BE2C (cell line): ENCODE results near the gene MOB3B.

ENCODE experiments used
- DNase-seq: peaks from one replicate; pipeline ENCODE4 v3.0.0-alpha.2; 2020
- H3K27me3 ChIP-seq: fragments of 250-450 bp; sonication (Bioruptor Pico); 2 replicates; pipeline ENCODE4 v1.5.1; 2020; ENCODE audit warnings: mild to moderate bottlenecking
- H3K36me3 ChIP-seq: fragments of 250-450 bp; sonication (Bioruptor Pico); 2 replicates; pipeline ENCODE4 v1.5.1; 2020; ENCODE audit warnings: mild to moderate bottlenecking
- H3K4me1 ChIP-seq: fragments of 250-450 bp; sonication (Bioruptor Pico); 2 replicates; pipeline ENCODE4 v1.5.1; 2020
- H3K4me3 ChIP-seq: 2 replicates; pipeline ENCODE4 v1.5.1; 2011; ENCODE audit warnings: low read depth, low read length
- H3K9me3 ChIP-seq: fragments of 250-450 bp; sonication (Bioruptor Pico); 2 replicates; pipeline ENCODE4 v1.5.1; 2020
- CTCF ChIP-seq: IDR thresholded peaks from 2 replicates; pipeline ENCODE4 v1.5.1; 2012; ENCODE audit warnings: mild to moderate bottlenecking, low read depth, low read length

Gene MOB3B

GRCh38 chr9:27331393-27331792, 198.2 kb downstream of the MOB3B start:
- Histone ChIP-seq H3K4me1 (peaks cover 3% of the 10 kb centered on the region; the same call in 1 of the 2 replicates), H3K36me3 (no peaks in the 10 kb centered on the region), H3K4me3 (no peak overlapping the region), H3K27me3 (no peaks in the 10 kb centered on the region), H3K9me3 (no peaks in the 10 kb centered on the region)
- no peak for DNase-seq
- TF ChIP-seq CTCF, result no peak

- Histone ChIP-seq H3K4me1 (peaks cover 3% of the 10 kb centered on the region; the same call in 1 of the 2 replicates), H3K36me3 (no peaks in the 10 kb centered on the region), H3K9me3 (no peaks in the 10 kb centered on the region), H3K4me3 (no peak overlapping the region), H3K27me3 (no peaks in the 10 kb centered on the region)
- no peak for TF ChIP-seq CTCF
- no peak for DNase-seq
These were observed 200.3 kb downstream of the MOB3B start for GRCh38 chr9:27329291-27329690.

GRCh38 chr9:27328483-27328882, 201.1 kb downstream of the MOB3B start:
- H3K36me3 ChIP-seq, result no peaks in the 10 kb centered on the region
- H3K4me3 ChIP-seq, result no peak overlapping the region
- peaks cover 3% of the 10 kb centered on the region; the same call in 1 of the 2 replicates for H3K4me1 ChIP-seq
- DNase-seq, result no peak
- H3K9me3 ChIP-seq, result no peaks in the 10 kb centered on the region
- TF ChIP-seq CTCF, result no peak
- no peaks in the 10 kb centered on the region for H3K27me3 ChIP-seq

GRCh38 chr9:27311184-27311583, 218.4 kb downstream of the MOB3B start:
- H3K36me3 ChIP-seq, result no peaks in the 10 kb centered on the region
- H3K9me3 ChIP-seq, result no peaks in the 10 kb centered on the region
- no peak for TF ChIP-seq CTCF
- DNase-seq, result no peak
- no peak overlapping the region for H3K4me3 ChIP-seq
- no peaks in the 10 kb centered on the region for H3K4me1 ChIP-seq
- H3K27me3 ChIP-seq, result no peaks in the 10 kb centered on the region

GRCh38 chr9:27310582-27310981, 219.0 kb downstream of the MOB3B start:
- DNase-seq, result no peak
- no peaks in the 10 kb centered on the region for H3K4me1 ChIP-seq
- TF ChIP-seq CTCF, result no peak

GRCh38 chr9:27308691-27309390, 220.8 kb downstream of the MOB3B start:
- H3K36me3 ChIP-seq, result no peaks in the 10 kb centered on the region
- no peaks in the 10 kb centered on the region for H3K4me1 ChIP-seq
- no peaks in the 10 kb centered on the region for H3K9me3 ChIP-seq
- H3K27me3 ChIP-seq, result no peaks in the 10 kb centered on the region
- no peak for DNase-seq
- H3K4me3 ChIP-seq, result no peak overlapping the region
- TF ChIP-seq CTCF, result no peak

More at GRCh38 chr9:27310582-27310981, 219.0 kb downstream of the MOB3B start:
- H3K9me3 ChIP-seq, result no peaks in the 10 kb centered on the region
- no peak overlapping the region for H3K4me3 ChIP-seq
- H3K27me3 ChIP-seq, result no peaks in the 10 kb centered on the region
- no peaks in the 10 kb centered on the region for H3K36me3 ChIP-seq
